Parietal lobe (tissue), 2 donors: ENCODE measurements around the gene ARHGAP44. TPM values are rescaled to one million over a fixed set of nuclear protein-coding genes. Genes with fewer than 3 reads are reported as not detected.

Source experiments
- small RNA-seq: library from RNA; depleted of rRNA; stranded (forward); fragments of <200 nt; gene quantifications from one replicate; pipeline ENCODE3, GENCODE V24; 2014; ENCODE audit warnings: low replicate concordance
- total RNA-seq: library from RNA; depleted of rRNA; stranded (reverse); fragments of >200 nt; gene quantifications from one replicate; pipeline ENCODE4 v1.2.3, GENCODE V29; 2014

The ARHGAP44 gene, protein sequence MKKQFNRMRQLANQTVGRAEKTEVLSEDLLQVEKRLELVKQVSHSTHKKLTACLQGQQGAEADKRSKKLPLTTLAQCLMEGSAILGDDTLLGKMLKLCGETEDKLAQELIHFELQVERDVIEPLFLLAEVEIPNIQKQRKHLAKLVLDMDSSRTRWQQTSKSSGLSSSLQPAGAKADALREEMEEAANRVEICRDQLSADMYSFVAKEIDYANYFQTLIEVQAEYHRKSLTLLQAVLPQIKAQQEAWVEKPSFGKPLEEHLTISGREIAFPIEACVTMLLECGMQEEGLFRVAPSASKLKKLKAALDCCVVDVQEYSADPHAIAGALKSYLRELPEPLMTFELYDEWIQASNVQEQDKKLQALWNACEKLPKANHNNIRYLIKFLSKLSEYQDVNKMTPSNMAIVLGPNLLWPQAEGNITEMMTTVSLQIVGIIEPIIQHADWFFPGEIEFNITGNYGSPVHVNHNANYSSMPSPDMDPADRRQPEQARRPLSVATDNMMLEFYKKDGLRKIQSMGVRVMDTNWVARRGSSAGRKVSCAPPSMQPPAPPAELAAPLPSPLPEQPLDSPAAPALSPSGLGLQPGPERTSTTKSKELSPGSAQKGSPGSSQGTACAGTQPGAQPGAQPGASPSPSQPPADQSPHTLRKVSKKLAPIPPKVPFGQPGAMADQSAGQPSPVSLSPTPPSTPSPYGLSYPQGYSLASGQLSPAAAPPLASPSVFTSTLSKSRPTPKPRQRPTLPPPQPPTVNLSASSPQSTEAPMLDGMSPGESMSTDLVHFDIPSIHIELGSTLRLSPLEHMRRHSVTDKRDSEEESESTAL
- 31.0 TPM for total RNA-seq

DNA sequence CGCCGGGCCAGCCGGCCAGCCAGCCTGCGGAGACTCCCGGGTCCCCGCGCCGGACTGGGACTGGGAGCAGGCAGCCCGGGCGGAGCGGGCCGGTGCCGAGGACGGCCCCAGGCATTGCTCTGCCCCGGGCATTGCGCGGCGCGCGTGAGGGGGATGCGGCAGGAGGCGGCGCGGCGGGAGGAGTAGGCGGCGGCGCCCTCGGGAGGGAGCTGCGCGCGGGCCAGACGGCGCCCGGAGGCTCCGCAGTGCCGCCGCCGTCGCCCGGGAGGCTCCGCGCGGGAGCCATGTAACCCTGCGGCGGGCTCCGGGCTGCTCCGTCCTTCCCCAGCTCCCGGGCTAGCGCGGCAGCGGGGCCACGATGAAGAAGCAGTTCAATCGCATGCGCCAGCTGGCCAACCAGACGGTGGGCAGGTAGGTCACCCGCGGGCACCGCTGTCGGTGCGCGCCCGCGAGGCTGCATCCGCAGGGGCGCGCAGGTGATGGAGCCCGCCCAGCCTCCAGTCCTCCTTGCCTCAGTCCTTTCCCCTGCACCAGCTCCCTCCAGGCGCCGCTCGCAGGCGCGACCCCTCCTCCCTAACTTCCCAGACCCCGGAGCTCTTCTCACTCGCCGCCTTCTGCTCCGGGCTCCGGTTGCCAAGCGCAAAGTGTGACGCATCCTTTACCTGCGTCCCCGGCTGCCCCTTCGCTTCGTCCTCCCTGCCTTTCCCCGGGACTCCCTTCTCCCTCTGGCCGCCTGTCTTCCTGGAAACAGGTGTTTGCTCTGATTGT is at the start of gene ARHGAP44:
ARHGAP44 (plus strand) TSS at position 18 of the 768 bp plus-strand sequence; CDS start at position 359, 341 bp downstream.

GRCh38 chr17:13017655-13018459 is 228.6 kb downstream of the ARHGAP44 start, which contains the start of gene ELAC2:
ELAC2 (minus strand) TSS chr17:13018027; CDS start chr17:13017947, 80 bp downstream.

Small RNA genes within 50 kb of the gene (small RNA-seq; reads per million reads assigned to genes)
- gene MIR1269B, result not detected

Other genes starting within 250 kb of the ARHGAP44 start
- gene MYOCD, start 123.6 kb upstream of the ARHGAP44 start, total RNA-seq, result under 0.01 TPM
- gene ELAC2, start 228.5 kb downstream of the ARHGAP44 start, total RNA-seq, result 51.6 TPM